ENCODE results near the gene IGF2. TPM values are rescaled to one million over a fixed set of nuclear protein-coding genes. Genes with fewer than 3 reads are reported as not detected.

The IGF2 gene
- total RNA-seq, 1 donor from 2014 or later: 188 TPM

- no peak overlapping the region for H2AFZ ChIP-seq (ENCODE audit: low read depth, low read length)
- H3K27ac ChIP-seq (ENCODE audit: low read depth, low read length): no peak overlapping the region
- Mint-ChIP-seq H3K9me3 (ENCODE audit: unreplicated experiment) (no peaks in the 10 kb centered on the region), H3K4me3 (ENCODE audit: unreplicated experiment) (no peak overlapping the region), H3K27me3 (ENCODE audit: low read depth, unreplicated experiment) (peaks cover 29% of the 10 kb centered on the region), H3K4me1 (ENCODE audit: low read depth, unreplicated experiment) (no peaks in the 10 kb centered on the region), H3K27ac (ENCODE audit: unreplicated experiment) (no peak overlapping the region), H3K36me3 (ENCODE audit: low read depth, unreplicated experiment) (peaks cover 2% of the 10 kb centered on the region)
- no peak overlapping the region for H3K4me2 ChIP-seq (ENCODE audit: low read length)
- no peaks in the 10 kb centered on the region for H3K79me2 ChIP-seq (ENCODE audit: insufficient read depth, low read length)
- FAIRE-seq (no peak), DNase-seq (ENCODE audit: low read depth) (no peak)
- peaks cover 6% of the 10 kb centered on the region for H3K9me3 ChIP-seq (ENCODE audit: insufficient read depth, low read depth, low read length)
- peaks cover 14% of the 10 kb centered on the region for H3K27me3 ChIP-seq (ENCODE audit: insufficient read depth, low read length)
- no peak overlapping the region for H3K4me3 ChIP-seq (ENCODE audit: insufficient read depth, low read depth, low read length)
- H3K36me3 ChIP-seq (ENCODE audit: insufficient read depth, low read length): no peaks in the 10 kb centered on the region
- peaks cover 3% of the 10 kb centered on the region for H4K20me1 ChIP-seq (ENCODE audit: insufficient read depth, low read length)
- no peaks in the 10 kb centered on the region for H3K4me1 ChIP-seq (ENCODE audit: insufficient read depth, low read length)
- H3K9ac ChIP-seq (ENCODE audit: low read length): no peak overlapping the region
- TF ChIP-seq CTCF (IDR thresholded peaks at IDR 0.05; ENCODE audit: insufficient read depth, low read depth, low read length): no peak
- TF ChIP-seq EZH2 (IDR thresholded peaks at IDR 0.05; ENCODE audit: insufficient read depth, low read length): no peak
Measured at GRCh38 chr11:2133241-2134021, 5.8 kb downstream of the IGF2 start.

GRCh38 chr11:2132874-2133240 lies 6.3 kb downstream of the IGF2 start:
- Histone ChIP-seq H3K27ac (ENCODE audit: low read depth, low read length) (no peak overlapping the region), H3K4me1 (ENCODE audit: insufficient read depth, low read length) (no peaks in the 10 kb centered on the region), H3K79me2 (ENCODE audit: insufficient read depth, low read length) (no peaks in the 10 kb centered on the region), H3K27me3 (ENCODE audit: insufficient read depth, low read length) (peaks cover 14% of the 10 kb centered on the region), H3K9me3 (ENCODE audit: insufficient read depth, low read depth, low read length) (peaks cover 6% of the 10 kb centered on the region), H2AFZ (ENCODE audit: low read depth, low read length) (no peak overlapping the region), H3K36me3 (ENCODE audit: insufficient read depth, low read length) (no peaks in the 10 kb centered on the region), H3K4me3 (ENCODE audit: insufficient read depth, low read depth, low read length) (no peak overlapping the region), H3K4me2 (ENCODE audit: low read length) (no peak overlapping the region), H3K9ac (ENCODE audit: low read length) (no peak overlapping the region), H4K20me1 (ENCODE audit: insufficient read depth, low read length) (peaks cover 3% of the 10 kb centered on the region)
- peaks cover 2% of the 10 kb centered on the region for H3K36me3 Mint-ChIP-seq (ENCODE audit: low read depth, unreplicated experiment)
- DNase-seq (ENCODE audit: low read depth) (no peak), FAIRE-seq (no peak)
- H3K4me1 Mint-ChIP-seq (ENCODE audit: low read depth, unreplicated experiment): no peaks in the 10 kb centered on the region
- no peak overlapping the region for H3K4me3 Mint-ChIP-seq (ENCODE audit: unreplicated experiment)
- peaks cover 27% of the 10 kb centered on the region for H3K27me3 Mint-ChIP-seq (ENCODE audit: low read depth, unreplicated experiment)
- no peaks in the 10 kb centered on the region for H3K9me3 Mint-ChIP-seq (ENCODE audit: unreplicated experiment)
- TF ChIP-seq EZH2 (IDR thresholded peaks at IDR 0.05; ENCODE audit: insufficient read depth, low read length): no peak
- TF ChIP-seq CTCF (IDR thresholded peaks at IDR 0.05; ENCODE audit: insufficient read depth, low read depth, low read length): no peak
- H3K27ac Mint-ChIP-seq (ENCODE audit: unreplicated experiment): no peak overlapping the region

GRCh38 chr11:2132246-2132645 lies 6.9 kb downstream of the IGF2 start:
- H3K4me1 ChIP-seq (ENCODE audit: insufficient read depth, low read length): no peaks in the 10 kb centered on the region
- FAIRE-seq: no peak

More at GRCh38 chr11:2132246-2132645, 6.9 kb downstream of the IGF2 start:
- no peaks in the 10 kb centered on the region for H3K9me3 Mint-ChIP-seq (ENCODE audit: unreplicated experiment)
- Histone ChIP-seq H3K4me2 (ENCODE audit: low read length) (no peak overlapping the region), H3K27ac (ENCODE audit: low read depth, low read length) (no peak overlapping the region), H2AFZ (ENCODE audit: low read depth, low read length) (no peak overlapping the region), H3K9ac (ENCODE audit: low read length) (no peak overlapping the region), H4K20me1 (ENCODE audit: insufficient read depth, low read length) (peaks cover 3% of the 10 kb centered on the region), H3K79me2 (ENCODE audit: insufficient read depth, low read length) (no peaks in the 10 kb centered on the region), H3K4me3 (ENCODE audit: insufficient read depth, low read depth, low read length) (no peak overlapping the region), H3K36me3 (ENCODE audit: insufficient read depth, low read length) (no peaks in the 10 kb centered on the region), H3K27me3 (ENCODE audit: insufficient read depth, low read length) (peaks cover 10% of the 10 kb centered on the region), H3K9me3 (ENCODE audit: insufficient read depth, low read depth, low read length) (peaks cover 6% of the 10 kb centered on the region)
- DNase-seq (ENCODE audit: low read depth): no peak
- H3K27me3 Mint-ChIP-seq (ENCODE audit: low read depth, unreplicated experiment): peaks cover 27% of the 10 kb centered on the region
- no peak overlapping the region for H3K27ac Mint-ChIP-seq (ENCODE audit: unreplicated experiment)
- H3K4me1 Mint-ChIP-seq (ENCODE audit: low read depth, unreplicated experiment): no peaks in the 10 kb centered on the region
- peaks cover 2% of the 10 kb centered on the region for H3K36me3 Mint-ChIP-seq (ENCODE audit: low read depth, unreplicated experiment)
- no peak overlapping the region for H3K4me3 Mint-ChIP-seq (ENCODE audit: unreplicated experiment)
- TF ChIP-seq EZH2 (IDR thresholded peaks at IDR 0.05; ENCODE audit: insufficient read depth, low read length) (no peak), CTCF (IDR thresholded peaks at IDR 0.05; ENCODE audit: insufficient read depth, low read depth, low read length) (no peak)

Data from astrocyte (in vitro differentiated cells and primary cell).